Epithelial cell of esophagus (primary cell): Measurements from ENCODE around the gene RERE.

Experiments used
- DNase-seq: peaks from one replicate; pipeline ENCODE4 v3.0.0; 2010; ENCODE audit warnings: low read depth
- H3K4me3 ChIP-seq: 2 replicates; pipeline ENCODE4 v1.5.1; 2011; ENCODE audit warnings: mild to moderate bottlenecking, low read length, control low read depth
- CTCF ChIP-seq: IDR thresholded peaks from 2 replicates; pipeline ENCODE4 v1.5.1; 2011; ENCODE audit warnings: low read depth, mild to moderate bottlenecking, low read length, control low read depth, inconsistent platforms; ENCODE audit not compliant: insufficient read depth; ENCODE audit errors: missing control alignments

The RERE gene

GRCh38 chr1:8325771-8326170 is 491.7 kb downstream of the RERE start:
- no peak overlapping the region for H3K4me3 ChIP-seq
- no peak for DNase-seq
- no peak for TF ChIP-seq CTCF

GRCh38 chr1:8324176-8324810 is 493.1 kb downstream of the RERE start:
- no peak for TF ChIP-seq CTCF
- no peak for DNase-seq
- H3K4me3 ChIP-seq, result no peak overlapping the region

DNA sequence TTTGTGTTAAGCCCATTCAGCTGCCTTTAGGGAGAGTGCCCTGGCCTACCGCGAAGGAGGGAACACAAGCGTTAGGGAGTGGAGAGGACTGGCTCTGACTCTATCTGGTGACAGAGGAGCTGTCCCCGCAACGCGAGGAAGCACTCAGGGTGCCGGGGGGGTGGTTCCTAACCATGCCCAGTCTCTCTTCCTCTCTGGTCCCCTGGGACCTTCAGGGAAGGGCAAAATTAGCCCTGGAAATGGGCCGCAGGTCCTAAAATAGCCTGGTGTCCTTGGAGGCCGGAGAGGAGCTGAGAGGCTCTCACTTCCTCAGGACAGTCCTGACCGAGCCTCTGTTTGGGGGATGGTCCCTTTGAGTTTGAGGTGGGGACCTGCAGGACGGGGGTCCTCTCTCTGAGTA is 493.7 kb downstream of the RERE start:
- DNase-seq, result no peak
- no peak overlapping the region for H3K4me3 ChIP-seq
- no peak for TF ChIP-seq CTCF

DNA sequence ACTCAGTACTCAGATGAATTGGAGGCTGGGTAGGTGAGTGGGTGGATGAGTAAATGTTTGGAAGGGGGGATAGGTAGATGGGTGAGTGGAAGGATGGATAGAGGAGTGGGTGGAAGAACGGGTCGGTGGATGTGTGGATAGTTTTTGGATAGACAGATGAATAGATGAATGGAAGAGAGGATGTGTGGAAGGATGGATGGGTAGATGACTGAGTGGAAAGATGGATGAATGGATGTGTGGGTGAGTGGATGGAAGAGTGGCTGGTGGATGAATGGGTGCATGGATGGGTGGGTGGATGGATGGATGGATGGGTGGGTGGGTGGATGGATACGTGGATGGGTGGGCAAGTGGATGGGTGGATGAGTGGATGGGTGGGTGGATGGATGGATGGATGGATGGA is 495.8 kb downstream of the RERE start:
- no peak for TF ChIP-seq CTCF
- no peak for DNase-seq
- no peak overlapping the region for H3K4me3 ChIP-seq

- TF ChIP-seq CTCF, result no peak
- DNase-seq, result no peak
- H3K4me3 ChIP-seq, result peak overlapping the region; percentile 21
These were observed 499.0 kb downstream of the RERE start for GRCh38 chr1:8318436-8318835.

- no peak for TF ChIP-seq CTCF
- H3K4me3 ChIP-seq, result peak within 1 kb of the TSS; percentile 21
- peak; percentile 70 for DNase-seq
These were observed 499.6 kb downstream of the RERE start, which contains the start of gene SLC45A1 for GRCh38 chr1:8317647-8318381. Gene SLC45A1 (plus strand): TSS chr1:8318114. CDS start chr1:8324330, 6,216 bp downstream.
